ENCODE data around the gene ATRX. TPM values are rescaled to one million over a fixed set of nuclear protein-coding genes. Genes with fewer than 3 reads are reported as not detected.

Gene ATRX
- polyA plus RNA-seq, 1 of the 3 experiments (the other 2 are of a cell fraction) = 27.6 TPM

DNA sequence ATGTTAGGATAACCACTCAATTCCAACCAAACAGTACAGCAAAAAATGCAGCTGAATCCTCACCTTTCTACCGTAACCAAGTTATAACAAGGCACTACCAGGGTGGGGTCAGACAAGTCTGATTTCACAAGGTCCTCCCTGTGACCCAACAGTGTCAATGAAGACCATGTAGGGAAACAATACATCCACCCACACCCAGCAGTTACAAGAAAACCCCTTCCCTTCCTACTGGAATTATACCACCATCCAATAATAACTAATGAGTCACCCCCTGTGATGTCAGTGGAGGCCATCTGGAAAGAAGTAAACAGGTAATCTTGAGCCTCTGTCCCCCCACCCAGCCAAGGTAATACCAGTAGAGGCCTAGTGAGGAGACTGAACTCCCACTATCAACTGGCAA, 221.2 kb downstream of the ATRX start:
- POLR2A ChIA-PET = no interaction called here
- no peak overlapping the region for H2AFZ ChIP-seq (ENCODE audit: low read depth)
- H3F3A ChIP-seq (replicated peaks; ENCODE audit: insufficient read depth) = no peaks in the 10 kb centered on the region
- DNase-seq = no peak
- H3K9me2 ChIP-seq = no peaks in the 10 kb centered on the region
- H3K4me1 ChIP-seq (ENCODE audit: control insufficient read depth in 1 of 2, insufficient read depth in 2 of 2, low read depth in 1 of 2, low read length in 1 of 2) = no peaks in the 10 kb centered on the region
- no peak overlapping the region for H3K9ac ChIP-seq
- H3K27ac ChIP-seq (ENCODE audit: low read depth in 2 of 2, low read length in 1 of 2) = no peak overlapping the region
- TF ChIP-seq FOXM1 (IDR thresholded peaks at IDR 0.05; ENCODE audit: low read depth) (no peak), CTCF (IDR thresholded peaks at IDR 0.05) (no peak), FOSL2 (IDR thresholded peaks at IDR 0.05; ENCODE audit: borderline replicate concordance, low read depth) (no peak), RXRA (IDR thresholded peaks at IDR 0.05; ENCODE audit: borderline replicate concordance, low read depth) (no peak), NFIC (IDR thresholded peaks at IDR 0.05; ENCODE audit: borderline replicate concordance) (no peak), MXI1 (IDR thresholded peaks at IDR 0.05; ENCODE audit: low read depth, low read length) (no peak), CHD2 (IDR thresholded peaks at IDR 0.05; ENCODE audit: low read length, partially characterized antibody) (no peak), FOXJ3 (CRISPR knock-in tag; IDR thresholded peaks at IDR 0.05) (no peak), EZH2phosphoT487 (IDR thresholded peaks at IDR 0.05; ENCODE audit: borderline replicate concordance, low read depth) (no peak), YY1 (IDR thresholded peaks at IDR 0.05; ENCODE audit: low read depth) (no peak), IRF3 (IDR thresholded peaks at IDR 0.05; ENCODE audit: low read depth, low read length) (no peak), RFX5 (IDR thresholded peaks at IDR 0.05; ENCODE audit: low read length) (no peak), GABPA (IDR thresholded peaks at IDR 0.05; ENCODE audit: low read depth) (no peak), EP300 (IDR thresholded peaks at IDR 0.05; ENCODE audit: borderline replicate concordance in 1 of 2, low read depth in 1 of 2, low read length in 1 of 2) (no peak), JUND (IDR thresholded peaks at IDR 0.05) (no peak), POLR2AphosphoS5 (IDR thresholded peaks at IDR 0.05; ENCODE audit: low read depth, low read length) (no peak), MEF2A (IDR thresholded peaks at IDR 0.05; ENCODE audit: borderline replicate concordance, low read depth) (no peak), RAD21 (IDR thresholded peaks at IDR 0.05; ENCODE audit: low read length) (no peak)
- TF ChIP-seq, protein P1, sequence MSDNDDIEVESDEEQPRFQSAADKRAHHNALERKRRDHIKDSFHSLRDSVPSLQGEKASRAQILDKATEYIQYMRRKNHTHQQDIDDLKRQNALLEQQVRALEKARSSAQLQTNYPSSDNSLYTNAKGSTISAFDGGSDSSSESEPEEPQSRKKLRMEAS (IDR thresholded peaks at IDR 0.05; ENCODE audit: low read depth) = no peak
- TF ChIP-seq, protein P2, sequence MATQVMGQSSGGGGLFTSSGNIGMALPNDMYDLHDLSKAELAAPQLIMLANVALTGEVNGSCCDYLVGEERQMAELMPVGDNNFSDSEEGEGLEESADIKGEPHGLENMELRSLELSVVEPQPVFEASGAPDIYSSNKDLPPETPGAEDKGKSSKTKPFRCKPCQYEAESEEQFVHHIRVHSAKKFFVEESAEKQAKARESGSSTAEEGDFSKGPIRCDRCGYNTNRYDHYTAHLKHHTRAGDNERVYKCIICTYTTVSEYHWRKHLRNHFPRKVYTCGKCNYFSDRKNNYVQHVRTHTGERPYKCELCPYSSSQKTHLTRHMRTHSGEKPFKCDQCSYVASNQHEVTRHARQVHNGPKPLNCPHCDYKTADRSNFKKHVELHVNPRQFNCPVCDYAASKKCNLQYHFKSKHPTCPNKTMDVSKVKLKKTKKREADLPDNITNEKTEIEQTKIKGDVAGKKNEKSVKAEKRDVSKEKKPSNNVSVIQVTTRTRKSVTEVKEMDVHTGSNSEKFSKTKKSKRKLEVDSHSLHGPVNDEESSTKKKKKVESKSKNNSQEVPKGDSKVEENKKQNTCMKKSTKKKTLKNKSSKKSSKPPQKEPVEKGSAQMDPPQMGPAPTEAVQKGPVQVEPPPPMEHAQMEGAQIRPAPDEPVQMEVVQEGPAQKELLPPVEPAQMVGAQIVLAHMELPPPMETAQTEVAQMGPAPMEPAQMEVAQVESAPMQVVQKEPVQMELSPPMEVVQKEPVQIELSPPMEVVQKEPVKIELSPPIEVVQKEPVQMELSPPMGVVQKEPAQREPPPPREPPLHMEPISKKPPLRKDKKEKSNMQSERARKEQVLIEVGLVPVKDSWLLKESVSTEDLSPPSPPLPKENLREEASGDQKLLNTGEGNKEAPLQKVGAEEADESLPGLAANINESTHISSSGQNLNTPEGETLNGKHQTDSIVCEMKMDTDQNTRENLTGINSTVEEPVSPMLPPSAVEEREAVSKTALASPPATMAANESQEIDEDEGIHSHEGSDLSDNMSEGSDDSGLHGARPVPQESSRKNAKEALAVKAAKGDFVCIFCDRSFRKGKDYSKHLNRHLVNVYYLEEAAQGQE (IDR thresholded peaks at IDR 0.05; ENCODE audit: low read depth, low read length) = no peak
- H3K4me3 ChIP-seq (ENCODE audit: low read depth in 2 of 2, low read length in 1 of 2) = no peak overlapping the region
- 100% methylated on average over 1 of the region's 1 CpG for WGBS (ENCODE audit: low lambda C conversion rate)
- CTCF ChIA-PET = interaction anchor here (1.3 kb wide), 1 partner anchor 18 kb away, joined by 3 read pairs; no protein-coding TSS in a partner anchor
- H4K20me1 ChIP-seq (ENCODE audit: insufficient read depth) = no peaks in the 10 kb centered on the region
- H3K79me2 ChIP-seq (ENCODE audit: insufficient read depth) = peaks cover 12% of the 10 kb centered on the region; the same call in 1 of the 2 replicates
- peaks cover 10 to 66% of the 10 kb centered on the region in 2 experiments for H3K36me3 ChIP-seq (replicated peaks in 1 of 2; ENCODE audit: control insufficient read depth in 1 of 2, insufficient read depth in 2 of 2, low read length in 1 of 2)
- H3K4me2 ChIP-seq = no peak overlapping the region
- H3K27me3 ChIP-seq (ENCODE audit: insufficient read depth) = no peaks in the 10 kb centered on the region
- H3K9me3 ChIP-seq = peaks cover 12% of the 10 kb centered on the region; the same call in 1 of the 2 replicates

Measured in SK-N-SH (cell line).